Cardiac muscle cell (in vitro differentiated cells and primary cell): ENCODE results near the gene KCTD1. TPM values are rescaled to one million over a fixed set of nuclear protein-coding genes. Genes with fewer than 3 reads are reported as not detected.
A peak's percentile ranks its signal among the peaks of the same experiment; 100 is the strongest.

ENCODE experiments used
- DNase-seq, 2 donors: peaks; one replicate each; pipeline versions ENCODE4 v3.0.0 to v3.0.0-alpha.2; 2010 to 2017; ENCODE audit warnings: low read depth in 1 of 2, low spot score in 1 of 2
- H3K27ac ChIP-seq: fragments of 200-600 bp; sonication (generic); 2 replicates; pipeline ENCODE4 v1.5.1; 2016
- H3K27me3 ChIP-seq: fragments of 200-600 bp; sonication (generic); 2 replicates; pipeline ENCODE4 v1.6.0; 2016; ENCODE audit warnings: control low read depth
- H3K36me3 ChIP-seq: fragments of 200-600 bp; sonication (generic); 2 replicates; pipeline ENCODE4 v1.5.1; 2016; ENCODE audit warnings: control low read depth
- H3K4me1 ChIP-seq: fragments of 200-600 bp; sonication (generic); 2 replicates; pipeline ENCODE4 v1.8.1; 2017; ENCODE audit warnings: low read depth, mild to moderate bottlenecking, mixed run types
- H3K4me3 ChIP-seq: fragments of 200-600 bp; sonication (generic); 2 replicates; pipeline ENCODE4 v1.5.1; 2016; ENCODE audit warnings: mild to moderate bottlenecking
- H3K9me3 ChIP-seq: fragments of 200-600 bp; sonication (generic); 2 replicates; pipeline ENCODE4 v1.5.1; 2017; ENCODE audit warnings: low read depth, mild to moderate bottlenecking, control low read depth
- polyA plus RNA-seq: library from polyadenylated mRNA; unstranded; fragments of >200 nt; fragmentation: Nextera tagmentation; extraction: Ambion mirVana; gene quantifications from 2 replicates; pipeline ENCODE4 v1.2.1, GENCODE V29; 2016
- total RNA-seq: library from RNA; depleted of rRNA; stranded (reverse); fragments of >200 nt; gene quantifications from 2 replicates; pipeline ENCODE4 v1.2.3, GENCODE V29; 2016
- TF ChIP-seq, protein P1 (sequence below): IDR thresholded peaks from 2 replicates; pipeline ENCODE4 v1.5.1; 2012; ENCODE audit warnings: low read depth, mild to moderate bottlenecking, low read length

KCTD1 gene
- total and polyA plus RNA-seq, 2 experiments from 2014 or later, result 3.9 to 23.1 TPM

- Histone ChIP-seq H3K27me3 (no peaks in the 10 kb centered on the region), H3K4me1 (peaks cover 4% of the 10 kb centered on the region), H3K9me3 (no peaks in the 10 kb centered on the region), H3K36me3 (no peaks in the 10 kb centered on the region), H3K4me3 (no peak overlapping the region), H3K27ac (no peak overlapping the region)
- DNase-seq, result peak in 1 of 2 donors; percentile 52
- TF ChIP-seq, protein P1, sequence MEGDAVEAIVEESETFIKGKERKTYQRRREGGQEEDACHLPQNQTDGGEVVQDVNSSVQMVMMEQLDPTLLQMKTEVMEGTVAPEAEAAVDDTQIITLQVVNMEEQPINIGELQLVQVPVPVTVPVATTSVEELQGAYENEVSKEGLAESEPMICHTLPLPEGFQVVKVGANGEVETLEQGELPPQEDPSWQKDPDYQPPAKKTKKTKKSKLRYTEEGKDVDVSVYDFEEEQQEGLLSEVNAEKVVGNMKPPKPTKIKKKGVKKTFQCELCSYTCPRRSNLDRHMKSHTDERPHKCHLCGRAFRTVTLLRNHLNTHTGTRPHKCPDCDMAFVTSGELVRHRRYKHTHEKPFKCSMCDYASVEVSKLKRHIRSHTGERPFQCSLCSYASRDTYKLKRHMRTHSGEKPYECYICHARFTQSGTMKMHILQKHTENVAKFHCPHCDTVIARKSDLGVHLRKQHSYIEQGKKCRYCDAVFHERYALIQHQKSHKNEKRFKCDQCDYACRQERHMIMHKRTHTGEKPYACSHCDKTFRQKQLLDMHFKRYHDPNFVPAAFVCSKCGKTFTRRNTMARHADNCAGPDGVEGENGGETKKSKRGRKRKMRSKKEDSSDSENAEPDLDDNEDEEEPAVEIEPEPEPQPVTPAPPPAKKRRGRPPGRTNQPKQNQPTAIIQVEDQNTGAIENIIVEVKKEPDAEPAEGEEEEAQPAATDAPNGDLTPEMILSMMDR, result no peak
Observed at GRCh38 chr18:26419746-26420145, 128.6 kb downstream of the KCTD1 start.

DNA sequence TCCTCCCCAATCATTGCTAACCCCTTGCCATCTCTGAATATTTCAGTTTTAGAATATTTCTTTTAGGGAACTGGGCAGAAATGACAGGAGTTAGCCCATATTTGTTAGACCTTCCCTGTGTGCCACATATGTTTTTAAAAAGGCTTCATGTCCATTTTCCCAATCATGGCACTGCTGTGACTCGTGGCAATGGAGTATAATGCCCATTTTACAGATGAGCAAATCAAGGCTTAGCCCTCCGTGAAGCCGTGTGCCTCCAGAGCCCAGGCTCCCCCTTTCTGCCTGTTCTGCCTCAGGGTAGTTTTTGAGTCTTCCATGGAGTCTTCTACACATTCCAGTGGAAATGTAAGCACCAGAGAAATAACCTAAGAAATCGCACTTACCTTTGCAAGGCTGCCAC, 130.1 kb downstream of the KCTD1 start:
- no peak for DNase-seq
- Histone ChIP-seq H3K9me3 (no peaks in the 10 kb centered on the region), H3K36me3 (no peaks in the 10 kb centered on the region), H3K27me3 (no peaks in the 10 kb centered on the region), H3K27ac (no peak overlapping the region), H3K4me1 (peaks cover 4% of the 10 kb centered on the region), H3K4me3 (no peak overlapping the region)
- TF ChIP-seq, protein P1, result no peak

DNA sequence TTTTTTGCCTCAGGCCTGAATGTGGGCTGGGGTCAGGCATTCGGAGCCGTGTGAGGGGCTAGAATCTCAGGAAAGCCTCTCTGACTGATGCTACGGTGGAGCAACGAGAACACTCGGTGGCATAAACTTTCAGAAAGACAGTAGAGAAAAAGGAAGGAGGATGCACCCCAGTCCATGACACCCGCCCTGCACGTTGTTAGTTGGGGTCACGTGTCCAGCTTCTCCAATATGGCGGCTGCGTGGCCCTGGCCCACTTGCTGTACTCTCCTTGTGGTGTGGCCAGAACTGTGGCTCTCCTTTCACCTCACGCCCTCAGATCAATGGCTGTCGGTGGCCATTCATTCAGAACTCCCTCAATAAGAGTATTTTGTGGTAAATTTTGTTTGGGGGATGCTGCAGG, 131.2 kb downstream of the KCTD1 start:
- H3K27me3 ChIP-seq, result no peaks in the 10 kb centered on the region
- TF ChIP-seq, protein P1, result no peak
- no peak overlapping the region for H3K27ac ChIP-seq
- no peak overlapping the region for H3K4me3 ChIP-seq
- H3K9me3 ChIP-seq, result no peaks in the 10 kb centered on the region
- no peak for DNase-seq
- H3K4me1 ChIP-seq, result no peaks in the 10 kb centered on the region
- no peaks in the 10 kb centered on the region for H3K36me3 ChIP-seq

DNA sequence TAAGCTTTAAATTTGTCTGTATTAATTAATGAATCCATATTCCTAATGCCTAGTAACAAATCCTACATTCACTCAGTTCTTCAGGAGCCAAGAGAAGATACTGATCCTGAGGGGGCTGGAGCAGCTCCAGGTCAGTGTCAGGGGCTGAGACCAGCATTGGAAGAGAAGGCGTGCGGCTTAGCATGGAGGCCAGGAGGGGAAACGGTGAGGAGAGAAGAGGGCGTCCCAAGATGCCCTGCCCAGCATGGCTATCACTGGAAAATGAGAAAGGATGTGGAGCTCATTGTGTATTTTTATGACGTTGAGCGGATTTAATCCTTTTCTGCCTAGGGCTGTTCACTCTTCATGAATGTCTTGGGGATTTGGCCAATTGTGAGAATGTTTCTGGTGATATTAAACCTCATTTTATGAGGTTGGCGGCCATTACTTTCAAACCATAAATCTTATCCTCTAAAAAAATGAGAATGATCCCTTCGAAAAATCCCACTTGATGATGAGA, 131.7 kb downstream of the KCTD1 start:
- Histone ChIP-seq H3K27ac (no peak overlapping the region), H3K4me1 (no peaks in the 10 kb centered on the region), H3K36me3 (no peaks in the 10 kb centered on the region), H3K27me3 (no peaks in the 10 kb centered on the region), H3K4me3 (no peak overlapping the region), H3K9me3 (no peaks in the 10 kb centered on the region)
- no peak for DNase-seq
- TF ChIP-seq, protein P1, result no peak

GRCh38 chr18:26415631-26416030, 132.7 kb downstream of the KCTD1 start:
- Histone ChIP-seq H3K36me3 (no peaks in the 10 kb centered on the region), H3K4me3 (no peak overlapping the region), H3K27me3 (no peaks in the 10 kb centered on the region), H3K27ac (no peak overlapping the region), H3K4me1 (no peaks in the 10 kb centered on the region), H3K9me3 (no peaks in the 10 kb centered on the region)
- TF ChIP-seq, protein P1, result no peak
- DNase-seq, result no peak

- DNase-seq, result no peak
- Histone ChIP-seq H3K27me3 (no peaks in the 10 kb centered on the region), H3K36me3 (no peaks in the 10 kb centered on the region), H3K27ac (no peak overlapping the region), H3K4me3 (no peak overlapping the region), H3K4me1 (no peaks in the 10 kb centered on the region), H3K9me3 (no peaks in the 10 kb centered on the region)
- TF ChIP-seq, protein P1, result no peak
Observed at GRCh38 chr18:26414901-26415440, 133.4 kb downstream of the KCTD1 start.
